Loucy (cell line): ENCODE data around the gene WDR7.

Experiments
- EZH2phosphoT487 ChIP-seq: fragments of 200-600 bp; IDR thresholded peaks from 2 replicates; pipeline ENCODE4 v1.6.1; 2018; ENCODE audit warnings: antibody characterized with exemption, mild to moderate bottlenecking, moderate library complexity, borderline replicate concordance
- TF ChIP-seq, protein P1 (sequence below): fragments of 200-600 bp; sonication (generic); conservative IDR thresholded peaks from 2 replicates; pipeline ENCODE4 v1.5.1; 2014; ENCODE audit warnings: mild to moderate bottlenecking, antibody characterized with exemption, low read length

DNA sequence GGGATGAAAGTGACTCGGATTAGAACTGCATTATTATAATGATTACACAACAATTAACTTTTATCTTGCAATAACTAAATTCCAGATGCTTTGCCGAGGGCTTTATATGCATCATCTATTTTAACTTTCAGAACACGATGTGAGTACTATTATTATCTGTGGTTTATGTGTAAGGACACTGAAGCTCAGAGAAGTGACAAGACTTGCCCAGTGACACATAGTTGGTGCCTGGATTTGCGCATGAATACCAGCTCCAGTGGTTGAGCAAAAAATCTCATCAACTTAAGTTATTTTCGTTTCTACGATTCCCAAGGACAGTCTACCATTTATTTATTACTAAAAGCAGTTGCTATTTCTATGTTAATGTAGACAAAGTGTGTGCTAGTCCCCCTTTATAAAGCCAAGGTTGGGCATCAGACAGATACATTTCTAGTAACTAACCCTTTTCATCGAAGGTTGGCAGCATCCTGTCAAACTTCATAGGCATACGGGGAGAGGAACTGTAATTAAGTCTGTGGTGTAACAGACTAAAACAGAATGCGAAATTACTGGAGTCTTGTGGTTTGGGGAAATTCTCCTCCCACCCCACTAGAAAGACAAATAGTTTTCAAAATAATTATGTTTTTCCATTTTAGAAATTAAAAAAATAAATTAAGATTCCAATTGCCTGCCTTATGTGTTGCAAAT, 422.5 kb downstream of the WDR7 start:
- TF ChIP-seq, protein P1, sequence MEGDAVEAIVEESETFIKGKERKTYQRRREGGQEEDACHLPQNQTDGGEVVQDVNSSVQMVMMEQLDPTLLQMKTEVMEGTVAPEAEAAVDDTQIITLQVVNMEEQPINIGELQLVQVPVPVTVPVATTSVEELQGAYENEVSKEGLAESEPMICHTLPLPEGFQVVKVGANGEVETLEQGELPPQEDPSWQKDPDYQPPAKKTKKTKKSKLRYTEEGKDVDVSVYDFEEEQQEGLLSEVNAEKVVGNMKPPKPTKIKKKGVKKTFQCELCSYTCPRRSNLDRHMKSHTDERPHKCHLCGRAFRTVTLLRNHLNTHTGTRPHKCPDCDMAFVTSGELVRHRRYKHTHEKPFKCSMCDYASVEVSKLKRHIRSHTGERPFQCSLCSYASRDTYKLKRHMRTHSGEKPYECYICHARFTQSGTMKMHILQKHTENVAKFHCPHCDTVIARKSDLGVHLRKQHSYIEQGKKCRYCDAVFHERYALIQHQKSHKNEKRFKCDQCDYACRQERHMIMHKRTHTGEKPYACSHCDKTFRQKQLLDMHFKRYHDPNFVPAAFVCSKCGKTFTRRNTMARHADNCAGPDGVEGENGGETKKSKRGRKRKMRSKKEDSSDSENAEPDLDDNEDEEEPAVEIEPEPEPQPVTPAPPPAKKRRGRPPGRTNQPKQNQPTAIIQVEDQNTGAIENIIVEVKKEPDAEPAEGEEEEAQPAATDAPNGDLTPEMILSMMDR: no peak
- TF ChIP-seq EZH2phosphoT487: no peak
